ENCODE results near the gene BRWD1.

BRWD1 gene

DNA sequence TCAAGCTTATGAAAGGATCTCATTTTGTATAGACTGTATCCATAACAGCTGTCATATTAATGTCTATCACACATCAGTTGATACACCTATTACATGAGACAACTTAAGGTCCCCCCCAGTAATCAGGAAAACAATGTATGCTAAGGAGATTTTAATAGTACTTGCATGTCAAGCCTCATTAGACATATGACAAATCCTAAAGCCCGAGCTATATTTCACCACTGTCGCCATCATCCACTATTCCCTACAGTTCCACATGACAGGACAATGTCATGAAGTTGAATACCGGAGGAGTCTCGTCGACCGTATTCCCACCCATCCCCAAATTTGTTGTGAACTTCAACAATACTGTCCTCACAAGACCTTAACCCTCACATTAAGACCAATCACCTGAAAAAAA lies 32.0 kb upstream of the BRWD1 start:
- TF ChIP-seq SNAI2 (CRISPR knock-in tag; IDR thresholded peaks at IDR 0.05) (no peak), ZFP30 (CRISPR knock-in tag; IDR thresholded peaks at IDR 0.05) (no peak), ESRRG (CRISPR knock-in tag; IDR thresholded peaks at IDR 0.05) (no peak), CSDC2 (CRISPR knock-in tag; IDR thresholded peaks at IDR 0.05) (no peak), OSR1 (CRISPR knock-in tag; IDR thresholded peaks at IDR 0.05) (no peak), TCF4 (CRISPR knock-in tag; IDR thresholded peaks at IDR 0.05; ENCODE audit: borderline replicate concordance) (no peak), GLIS3 (CRISPR knock-in tag; IDR thresholded peaks at IDR 0.05) (no peak), BACH2 (CRISPR knock-in tag; IDR thresholded peaks at IDR 0.05; ENCODE audit: borderline replicate concordance) (no peak), TOX (CRISPR knock-in tag; IDR thresholded peaks at IDR 0.05; ENCODE audit: borderline replicate concordance) (no peak), ARNTL (CRISPR knock-in tag; IDR thresholded peaks at IDR 0.05; ENCODE audit: borderline replicate concordance, low read depth) (no peak)
- TF ChIP-seq, protein P1, sequence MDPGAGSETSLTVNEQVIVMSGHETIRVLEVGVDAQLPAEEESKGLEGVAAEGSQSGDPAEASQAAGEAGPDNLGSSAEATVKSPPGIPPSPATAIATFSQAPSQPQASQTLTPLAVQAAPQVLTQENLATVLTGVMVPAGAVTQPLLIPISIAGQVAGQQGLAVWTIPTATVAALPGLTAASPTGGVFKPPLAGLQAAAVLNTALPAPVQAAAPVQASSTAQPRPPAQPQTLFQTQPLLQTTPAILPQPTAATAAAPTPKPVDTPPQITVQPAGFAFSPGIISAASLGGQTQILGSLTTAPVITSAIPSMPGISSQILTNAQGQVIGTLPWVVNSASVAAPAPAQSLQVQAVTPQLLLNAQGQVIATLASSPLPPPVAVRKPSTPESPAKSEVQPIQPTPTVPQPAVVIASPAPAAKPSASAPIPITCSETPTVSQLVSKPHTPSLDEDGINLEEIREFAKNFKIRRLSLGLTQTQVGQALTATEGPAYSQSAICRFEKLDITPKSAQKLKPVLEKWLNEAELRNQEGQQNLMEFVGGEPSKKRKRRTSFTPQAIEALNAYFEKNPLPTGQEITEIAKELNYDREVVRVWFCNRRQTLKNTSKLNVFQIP (CRISPR knock-in tag; IDR thresholded peaks at IDR 0.05; ENCODE audit: borderline replicate concordance, low read depth): no peak
- TF ChIP-seq, protein P2, sequence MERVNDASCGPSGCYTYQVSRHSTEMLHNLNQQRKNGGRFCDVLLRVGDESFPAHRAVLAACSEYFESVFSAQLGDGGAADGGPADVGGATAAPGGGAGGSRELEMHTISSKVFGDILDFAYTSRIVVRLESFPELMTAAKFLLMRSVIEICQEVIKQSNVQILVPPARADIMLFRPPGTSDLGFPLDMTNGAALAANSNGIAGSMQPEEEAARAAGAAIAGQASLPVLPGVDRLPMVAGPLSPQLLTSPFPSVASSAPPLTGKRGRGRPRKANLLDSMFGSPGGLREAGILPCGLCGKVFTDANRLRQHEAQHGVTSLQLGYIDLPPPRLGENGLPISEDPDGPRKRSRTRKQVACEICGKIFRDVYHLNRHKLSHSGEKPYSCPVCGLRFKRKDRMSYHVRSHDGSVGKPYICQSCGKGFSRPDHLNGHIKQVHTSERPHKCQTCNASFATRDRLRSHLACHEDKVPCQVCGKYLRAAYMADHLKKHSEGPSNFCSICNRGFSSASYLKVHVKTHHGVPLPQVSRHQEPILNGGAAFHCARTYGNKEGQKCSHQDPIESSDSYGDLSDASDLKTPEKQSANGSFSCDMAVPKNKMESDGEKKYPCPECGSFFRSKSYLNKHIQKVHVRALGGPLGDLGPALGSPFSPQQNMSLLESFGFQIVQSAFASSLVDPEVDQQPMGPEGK (CRISPR knock-in tag; IDR thresholded peaks at IDR 0.05; ENCODE audit: borderline replicate concordance): no peak
- TF ChIP-seq, protein P3, sequence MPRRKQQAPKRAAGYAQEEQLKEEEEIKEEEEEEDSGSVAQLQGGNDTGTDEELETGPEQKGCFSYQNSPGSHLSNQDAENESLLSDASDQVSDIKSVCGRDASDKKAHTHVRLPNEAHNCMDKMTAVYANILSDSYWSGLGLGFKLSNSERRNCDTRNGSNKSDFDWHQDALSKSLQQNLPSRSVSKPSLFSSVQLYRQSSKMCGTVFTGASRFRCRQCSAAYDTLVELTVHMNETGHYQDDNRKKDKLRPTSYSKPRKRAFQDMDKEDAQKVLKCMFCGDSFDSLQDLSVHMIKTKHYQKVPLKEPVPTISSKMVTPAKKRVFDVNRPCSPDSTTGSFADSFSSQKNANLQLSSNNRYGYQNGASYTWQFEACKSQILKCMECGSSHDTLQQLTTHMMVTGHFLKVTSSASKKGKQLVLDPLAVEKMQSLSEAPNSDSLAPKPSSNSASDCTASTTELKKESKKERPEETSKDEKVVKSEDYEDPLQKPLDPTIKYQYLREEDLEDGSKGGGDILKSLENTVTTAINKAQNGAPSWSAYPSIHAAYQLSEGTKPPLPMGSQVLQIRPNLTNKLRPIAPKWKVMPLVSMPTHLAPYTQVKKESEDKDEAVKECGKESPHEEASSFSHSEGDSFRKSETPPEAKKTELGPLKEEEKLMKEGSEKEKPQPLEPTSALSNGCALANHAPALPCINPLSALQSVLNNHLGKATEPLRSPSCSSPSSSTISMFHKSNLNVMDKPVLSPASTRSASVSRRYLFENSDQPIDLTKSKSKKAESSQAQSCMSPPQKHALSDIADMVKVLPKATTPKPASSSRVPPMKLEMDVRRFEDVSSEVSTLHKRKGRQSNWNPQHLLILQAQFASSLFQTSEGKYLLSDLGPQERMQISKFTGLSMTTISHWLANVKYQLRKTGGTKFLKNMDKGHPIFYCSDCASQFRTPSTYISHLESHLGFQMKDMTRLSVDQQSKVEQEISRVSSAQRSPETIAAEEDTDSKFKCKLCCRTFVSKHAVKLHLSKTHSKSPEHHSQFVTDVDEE (CRISPR knock-in tag; IDR thresholded peaks at IDR 0.05): no peak
- no peak for ATAC-seq

DNA sequence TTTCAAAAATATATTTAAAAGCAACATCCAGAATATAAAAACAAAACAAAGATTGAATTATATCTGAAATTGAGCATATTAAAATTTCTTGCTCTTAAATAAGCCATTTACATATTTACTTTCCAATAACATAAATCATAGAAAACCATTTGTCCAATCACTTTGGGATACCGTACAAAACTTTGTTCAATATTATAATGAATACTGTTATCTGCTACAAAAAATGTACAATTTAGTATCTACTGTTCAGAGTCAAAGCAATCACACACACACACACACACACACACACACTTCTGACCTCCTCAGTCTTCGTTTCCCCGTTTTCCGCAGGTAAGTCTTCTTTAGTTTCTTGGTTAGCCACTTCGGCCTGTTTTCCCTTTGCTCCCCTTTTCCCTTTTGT lies 31.4 kb upstream of the BRWD1 start:
- TF ChIP-seq ARNTL (CRISPR knock-in tag; IDR thresholded peaks at IDR 0.05; ENCODE audit: borderline replicate concordance, low read depth) (no peak), ZC3H10 (CRISPR knock-in tag; IDR thresholded peaks at IDR 0.05) (no peak), PPARA (CRISPR knock-in tag; IDR thresholded peaks at IDR 0.05; ENCODE audit: borderline replicate concordance) (no peak), ZFP3 (CRISPR knock-in tag; IDR thresholded peaks at IDR 0.05) (no peak), ZFP30 (CRISPR knock-in tag; IDR thresholded peaks at IDR 0.05) (no peak), GLIS3 (CRISPR knock-in tag; IDR thresholded peaks at IDR 0.05) (no peak), ZNF565 (CRISPR knock-in tag; conservative IDR thresholded peaks at IDR 0.05; ENCODE audit: low read depth) (no peak), SNAI2 (CRISPR knock-in tag; IDR thresholded peaks at IDR 0.05) (no peak), CSDC2 (CRISPR knock-in tag; IDR thresholded peaks at IDR 0.05) (no peak), ZNF8 (CRISPR knock-in tag; IDR thresholded peaks at IDR 0.05) (no peak), OSR1 (CRISPR knock-in tag; IDR thresholded peaks at IDR 0.05) (no peak), TOX (CRISPR knock-in tag; IDR thresholded peaks at IDR 0.05; ENCODE audit: borderline replicate concordance) (no peak), BACH2 (CRISPR knock-in tag; IDR thresholded peaks at IDR 0.05; ENCODE audit: borderline replicate concordance) (no peak)
- TF ChIP-seq, protein P2 (CRISPR knock-in tag; IDR thresholded peaks at IDR 0.05; ENCODE audit: borderline replicate concordance): no peak
- TF ChIP-seq, protein P4, sequence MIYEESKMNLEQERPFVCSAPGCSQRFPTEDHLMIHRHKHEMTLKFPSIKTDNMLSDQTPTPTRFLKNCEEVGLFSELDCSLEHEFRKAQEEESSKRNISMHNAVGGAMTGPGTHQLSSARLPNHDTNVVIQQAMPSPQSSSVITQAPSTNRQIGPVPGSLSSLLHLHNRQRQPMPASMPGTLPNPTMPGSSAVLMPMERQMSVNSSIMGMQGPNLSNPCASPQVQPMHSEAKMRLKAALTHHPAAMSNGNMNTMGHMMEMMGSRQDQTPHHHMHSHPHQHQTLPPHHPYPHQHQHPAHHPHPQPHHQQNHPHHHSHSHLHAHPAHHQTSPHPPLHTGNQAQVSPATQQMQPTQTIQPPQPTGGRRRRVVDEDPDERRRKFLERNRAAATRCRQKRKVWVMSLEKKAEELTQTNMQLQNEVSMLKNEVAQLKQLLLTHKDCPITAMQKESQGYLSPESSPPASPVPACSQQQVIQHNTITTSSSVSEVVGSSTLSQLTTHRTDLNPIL (CRISPR knock-in tag; IDR thresholded peaks at IDR 0.05; ENCODE audit: low read depth): no peak
- TF ChIP-seq, protein P5, sequence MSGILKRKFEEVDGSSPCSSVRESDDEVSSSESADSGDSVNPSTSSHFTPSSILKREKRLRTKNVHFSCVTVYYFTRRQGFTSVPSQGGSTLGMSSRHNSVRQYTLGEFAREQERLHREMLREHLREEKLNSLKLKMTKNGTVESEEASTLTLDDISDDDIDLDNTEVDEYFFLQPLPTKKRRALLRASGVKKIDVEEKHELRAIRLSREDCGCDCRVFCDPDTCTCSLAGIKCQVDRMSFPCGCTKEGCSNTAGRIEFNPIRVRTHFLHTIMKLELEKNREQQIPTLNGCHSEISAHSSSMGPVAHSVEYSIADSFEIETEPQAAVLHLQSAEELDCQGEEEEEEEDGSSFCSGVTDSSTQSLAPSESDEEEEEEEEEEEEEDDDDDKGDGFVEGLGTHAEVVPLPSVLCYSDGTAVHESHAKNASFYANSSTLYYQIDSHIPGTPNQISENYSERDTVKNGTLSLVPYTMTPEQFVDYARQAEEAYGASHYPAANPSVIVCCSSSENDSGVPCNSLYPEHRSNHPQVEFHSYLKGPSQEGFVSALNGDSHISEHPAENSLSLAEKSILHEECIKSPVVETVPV (CRISPR knock-in tag; IDR thresholded peaks at IDR 0.05): no peak
- no peak for ATAC-seq

All from SK-N-SH treated with all-trans-retinoic acid at 6 μM for 48 hours (cell line).